Measurements from ENCODE around the gene ZPR1.

DNA sequence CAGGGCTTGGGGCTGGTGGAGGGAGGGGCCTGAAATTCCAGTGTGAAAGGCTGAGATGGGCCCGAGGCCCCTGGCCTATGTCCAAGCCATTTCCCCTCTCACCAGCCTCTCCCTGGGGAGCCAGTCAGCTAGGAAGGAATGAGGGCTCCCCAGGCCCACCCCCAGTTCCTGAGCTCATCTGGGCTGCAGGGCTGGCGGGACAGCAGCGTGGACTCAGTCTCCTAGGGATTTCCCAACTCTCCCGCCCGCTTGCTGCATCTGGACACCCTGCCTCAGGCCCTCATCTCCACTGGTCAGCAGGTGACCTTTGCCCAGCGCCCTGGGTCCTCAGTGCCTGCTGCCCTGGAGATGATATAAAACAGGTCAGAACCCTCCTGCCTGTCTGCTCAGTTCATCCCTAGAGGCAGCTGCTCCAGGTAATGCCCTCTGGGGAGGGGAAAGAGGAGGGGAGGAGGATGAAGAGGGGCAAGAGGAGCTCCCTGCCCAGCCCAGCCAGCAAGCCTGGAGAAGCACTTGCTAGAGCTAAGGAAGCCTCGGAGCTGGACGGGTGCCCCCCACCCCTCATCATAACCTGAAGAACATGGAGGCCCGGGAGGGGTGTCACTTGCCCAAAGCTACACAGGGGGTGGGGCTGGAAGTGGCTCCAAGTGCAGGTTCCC, 41.8 kb upstream of the ZPR1 start, which contains the start of gene APOC3:
- no peak for TF ChIP-seq POLR2A (IDR thresholded peaks at IDR 0.05)
- TF ChIP-seq, protein P1, sequence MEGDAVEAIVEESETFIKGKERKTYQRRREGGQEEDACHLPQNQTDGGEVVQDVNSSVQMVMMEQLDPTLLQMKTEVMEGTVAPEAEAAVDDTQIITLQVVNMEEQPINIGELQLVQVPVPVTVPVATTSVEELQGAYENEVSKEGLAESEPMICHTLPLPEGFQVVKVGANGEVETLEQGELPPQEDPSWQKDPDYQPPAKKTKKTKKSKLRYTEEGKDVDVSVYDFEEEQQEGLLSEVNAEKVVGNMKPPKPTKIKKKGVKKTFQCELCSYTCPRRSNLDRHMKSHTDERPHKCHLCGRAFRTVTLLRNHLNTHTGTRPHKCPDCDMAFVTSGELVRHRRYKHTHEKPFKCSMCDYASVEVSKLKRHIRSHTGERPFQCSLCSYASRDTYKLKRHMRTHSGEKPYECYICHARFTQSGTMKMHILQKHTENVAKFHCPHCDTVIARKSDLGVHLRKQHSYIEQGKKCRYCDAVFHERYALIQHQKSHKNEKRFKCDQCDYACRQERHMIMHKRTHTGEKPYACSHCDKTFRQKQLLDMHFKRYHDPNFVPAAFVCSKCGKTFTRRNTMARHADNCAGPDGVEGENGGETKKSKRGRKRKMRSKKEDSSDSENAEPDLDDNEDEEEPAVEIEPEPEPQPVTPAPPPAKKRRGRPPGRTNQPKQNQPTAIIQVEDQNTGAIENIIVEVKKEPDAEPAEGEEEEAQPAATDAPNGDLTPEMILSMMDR (IDR thresholded peaks at IDR 0.05), result no peak
